Right atrium auricular region (tissue), 2 donors: ENCODE measurements around the gene CYB561D2. TPM values are rescaled to one million over a fixed set of nuclear protein-coding genes. Genes with fewer than 3 reads are reported as not detected.
A peak's percentile ranks its signal among the peaks of the same experiment; 100 is the strongest.

Experiments used
- DNase-seq: peaks from one replicate; pipeline ENCODE4 v3.0.0-alpha.2; 2019; ENCODE audit warnings: low spot score
- H3K27ac ChIP-seq, 2 donors: fragments of 200-600 bp; sonication (generic); 1 replicate in 1 of 2; 2 replicates in 1 of 2; pipeline ENCODE4 v1.5.1; 2016 to 2019
- H3K27me3 ChIP-seq, 2 donors: fragments of 200-600 bp; sonication (generic); one replicate each; pipeline versions ENCODE4 v1.5.1 to v1.6.0; 2017 to 2019
- H3K36me3 ChIP-seq: fragments of 200-600 bp; sonication (generic); one replicate; pipeline ENCODE4 v1.5.1; 2016
- H3K4me1 ChIP-seq, 2 donors: fragments of 200-600 bp; sonication (generic); one replicate each; pipeline versions ENCODE4 v1.5.1 to v1.6.0; 2017 to 2019
- H3K4me3 ChIP-seq, 2 donors: fragments of 200-600 bp; sonication (generic); 1 replicate in 1 of 2; 2 replicates in 1 of 2; pipeline ENCODE4 v1.5.1; 2017 to 2019; ENCODE audit warnings: mild to moderate bottlenecking in 1 of 2, moderate library complexity in 1 of 2
- H3K9me3 ChIP-seq, 2 donors: fragments of 200-600 bp; sonication (generic); one replicate each; pipeline ENCODE4 v1.5.1; 2019
- total RNA-seq, 2 donors: library from RNA; depleted of rRNA; stranded (reverse); fragments of >200 nt; gene quantifications; one replicate each; pipeline ENCODE4 v1.1.0, GENCODE V29; 2016
- TF ChIP-seq, protein P1 (sequence below), 2 donors: fragments of 200-600 bp; sonication (generic); IDR thresholded peaks; one replicate each; pipeline ENCODE4 v1.5.1; 2019; ENCODE audit warnings: antibody characterized with exemption in 2 of 2

CYB561D2 gene
- total RNA-seq, 2 donors from 2014 or later: 11.7 to 11.9 TPM

GRCh38 chr3:50322386-50323091, 28.1 kb upstream of the CYB561D2 start, which contains the start of gene HYAL2:
Gene HYAL2, minus strand, starts transcription at chr3:50322745. Its CDS starts 2,256 bp downstream, at chr3:50320489.
- peaks cover 0 to 83% of the 10 kb centered on the region in 2 donors for H3K4me1 ChIP-seq
- no peaks in the 10 kb centered on the region for H3K27me3 ChIP-seq
- TF ChIP-seq, protein P1, sequence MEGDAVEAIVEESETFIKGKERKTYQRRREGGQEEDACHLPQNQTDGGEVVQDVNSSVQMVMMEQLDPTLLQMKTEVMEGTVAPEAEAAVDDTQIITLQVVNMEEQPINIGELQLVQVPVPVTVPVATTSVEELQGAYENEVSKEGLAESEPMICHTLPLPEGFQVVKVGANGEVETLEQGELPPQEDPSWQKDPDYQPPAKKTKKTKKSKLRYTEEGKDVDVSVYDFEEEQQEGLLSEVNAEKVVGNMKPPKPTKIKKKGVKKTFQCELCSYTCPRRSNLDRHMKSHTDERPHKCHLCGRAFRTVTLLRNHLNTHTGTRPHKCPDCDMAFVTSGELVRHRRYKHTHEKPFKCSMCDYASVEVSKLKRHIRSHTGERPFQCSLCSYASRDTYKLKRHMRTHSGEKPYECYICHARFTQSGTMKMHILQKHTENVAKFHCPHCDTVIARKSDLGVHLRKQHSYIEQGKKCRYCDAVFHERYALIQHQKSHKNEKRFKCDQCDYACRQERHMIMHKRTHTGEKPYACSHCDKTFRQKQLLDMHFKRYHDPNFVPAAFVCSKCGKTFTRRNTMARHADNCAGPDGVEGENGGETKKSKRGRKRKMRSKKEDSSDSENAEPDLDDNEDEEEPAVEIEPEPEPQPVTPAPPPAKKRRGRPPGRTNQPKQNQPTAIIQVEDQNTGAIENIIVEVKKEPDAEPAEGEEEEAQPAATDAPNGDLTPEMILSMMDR (IDR thresholded peaks at IDR 0.05): no peak
- peak; percentile 75 for DNase-seq
- peaks cover 24% of the 10 kb centered on the region for H3K36me3 ChIP-seq
- H3K27ac ChIP-seq: peak within 1 kb of the TSS; percentile 93
- no peaks in the 10 kb centered on the region for H3K9me3 ChIP-seq
- H3K4me3 ChIP-seq: peak within 1 kb of the TSS; percentile 52 to 70

- DNase-seq: no peak
Measured at GRCh38 chr3:50323092-50323600, 27.5 kb upstream of the CYB561D2 start.

GRCh38 chr3:50323614-50324199, 27.0 kb upstream of the CYB561D2 start:
- DNase-seq: peak; percentile 75
- Histone ChIP-seq H3K4me3 (no peak overlapping the region), H3K27ac (peak overlapping the region; percentile 93), H3K27me3 (no peaks in the 10 kb centered on the region), H3K4me1 (peaks cover 0 to 80% of the 10 kb centered on the region in 2 donors), H3K9me3 (no peaks in the 10 kb centered on the region), H3K36me3 (peaks cover 13% of the 10 kb centered on the region)
- TF ChIP-seq, protein P1 (IDR thresholded peaks at IDR 0.05): no peak

More at GRCh38 chr3:50323092-50323600, 27.5 kb upstream of the CYB561D2 start:
- TF ChIP-seq, protein P1 (IDR thresholded peaks at IDR 0.05): no peak
- H3K27ac ChIP-seq: peak overlapping the region; percentile 93
- no peaks in the 10 kb centered on the region for H3K9me3 ChIP-seq
- peaks cover 0 to 80% of the 10 kb centered on the region in 2 donors for H3K4me1 ChIP-seq
- no peaks in the 10 kb centered on the region for H3K27me3 ChIP-seq
- H3K36me3 ChIP-seq: peaks cover 18% of the 10 kb centered on the region
- H3K4me3 ChIP-seq: peak overlapping the region; percentile 52 to 70

DNA sequence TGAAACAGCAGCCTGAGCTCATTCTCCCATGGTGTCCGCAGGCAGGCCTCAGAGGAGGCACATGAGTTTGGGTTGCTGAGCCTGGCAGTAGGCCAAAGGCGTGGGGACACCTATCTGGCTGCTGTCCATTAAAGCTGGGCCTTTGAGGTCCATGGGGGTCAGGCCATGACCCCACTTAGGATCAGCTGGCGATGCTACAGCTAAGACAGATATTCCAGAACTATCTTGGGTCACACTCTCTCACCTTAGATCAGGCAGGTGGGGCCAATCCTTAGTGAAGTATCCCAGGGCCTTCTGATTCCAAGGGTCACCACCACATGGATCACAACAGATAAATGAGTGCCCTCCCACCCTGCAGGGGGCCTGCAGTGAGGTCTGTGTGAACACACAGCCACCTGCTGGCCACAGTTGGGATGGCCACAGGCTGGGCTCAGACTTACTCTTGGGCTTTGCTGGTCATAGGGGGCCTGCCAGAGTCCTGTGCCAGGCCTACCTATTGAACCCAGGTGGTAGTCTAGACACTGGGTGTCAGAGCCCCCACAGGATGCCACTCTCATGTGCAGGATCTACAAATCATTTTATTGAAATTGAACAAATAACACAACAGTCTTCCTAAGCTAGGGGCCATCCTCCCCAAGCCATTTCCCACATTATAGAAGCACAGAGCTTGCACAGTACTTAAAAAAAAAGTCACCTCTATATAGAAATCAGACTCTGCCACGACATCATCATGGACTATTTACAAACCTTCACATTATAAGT, 26.1 kb upstream of the CYB561D2 start:
- Histone ChIP-seq H3K27me3 (no peaks in the 10 kb centered on the region), H3K4me1 (peaks cover 0 to 77% of the 10 kb centered on the region in 2 donors), H3K36me3 (peaks cover 13% of the 10 kb centered on the region), H3K27ac (peak overlapping the region; percentile 93), H3K4me3 (no peak overlapping the region), H3K9me3 (no peaks in the 10 kb centered on the region)
- TF ChIP-seq, protein P1 (IDR thresholded peaks at IDR 0.05): peak; percentile 80 to 91
- DNase-seq: peak; percentile 76

DNA sequence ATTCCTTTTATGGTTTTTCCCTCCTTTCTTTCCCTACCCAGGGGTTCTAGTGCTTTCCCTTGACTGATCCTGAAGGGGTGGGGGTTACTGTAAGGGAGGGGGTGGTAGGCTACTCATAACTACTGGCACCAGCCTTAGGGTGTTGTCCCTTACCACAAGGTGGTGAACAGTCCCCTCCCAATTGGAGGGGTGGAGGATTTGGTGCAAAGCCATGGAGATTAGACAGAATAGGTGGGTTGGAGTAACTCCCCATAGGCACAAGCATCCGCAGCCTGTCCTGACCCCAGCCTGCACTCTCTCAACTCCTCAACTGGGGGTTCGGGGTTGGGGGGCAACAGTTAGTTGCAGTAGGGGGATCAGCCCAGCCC, 25.6 kb upstream of the CYB561D2 start:
- no peak for DNase-seq
- H3K4me1 ChIP-seq: peaks cover 0 to 71% of the 10 kb centered on the region in 2 donors
- no peaks in the 10 kb centered on the region for H3K27me3 ChIP-seq
- peaks cover 18% of the 10 kb centered on the region for H3K36me3 ChIP-seq
- H3K4me3 ChIP-seq: no peak overlapping the region
- H3K9me3 ChIP-seq: no peaks in the 10 kb centered on the region
- TF ChIP-seq, protein P1 (IDR thresholded peaks at IDR 0.05): no peak
- H3K27ac ChIP-seq: peak overlapping the region; percentile 93
